DND-41 (cell line): Measurements from ENCODE around the gene LHX4.

ENCODE experiments used
- EZH2 ChIP-seq: IDR thresholded peaks from 3 replicates; pipeline ENCODE4 v1.6.1; 2012; ENCODE audit warnings: borderline replicate concordance, low read depth, mild to moderate bottlenecking, moderate library complexity, low read length, inconsistent platforms; ENCODE audit not compliant: severe bottlenecking
- TF ChIP-seq, protein P1 (sequence below): IDR thresholded peaks from 2 replicates; pipeline ENCODE4 v1.5.1; 2012; ENCODE audit warnings: borderline replicate concordance, low read length, moderate library complexity, mild to moderate bottlenecking; ENCODE audit not compliant: poor library complexity, severe bottlenecking; ENCODE audit errors: extremely low read depth

DNA sequence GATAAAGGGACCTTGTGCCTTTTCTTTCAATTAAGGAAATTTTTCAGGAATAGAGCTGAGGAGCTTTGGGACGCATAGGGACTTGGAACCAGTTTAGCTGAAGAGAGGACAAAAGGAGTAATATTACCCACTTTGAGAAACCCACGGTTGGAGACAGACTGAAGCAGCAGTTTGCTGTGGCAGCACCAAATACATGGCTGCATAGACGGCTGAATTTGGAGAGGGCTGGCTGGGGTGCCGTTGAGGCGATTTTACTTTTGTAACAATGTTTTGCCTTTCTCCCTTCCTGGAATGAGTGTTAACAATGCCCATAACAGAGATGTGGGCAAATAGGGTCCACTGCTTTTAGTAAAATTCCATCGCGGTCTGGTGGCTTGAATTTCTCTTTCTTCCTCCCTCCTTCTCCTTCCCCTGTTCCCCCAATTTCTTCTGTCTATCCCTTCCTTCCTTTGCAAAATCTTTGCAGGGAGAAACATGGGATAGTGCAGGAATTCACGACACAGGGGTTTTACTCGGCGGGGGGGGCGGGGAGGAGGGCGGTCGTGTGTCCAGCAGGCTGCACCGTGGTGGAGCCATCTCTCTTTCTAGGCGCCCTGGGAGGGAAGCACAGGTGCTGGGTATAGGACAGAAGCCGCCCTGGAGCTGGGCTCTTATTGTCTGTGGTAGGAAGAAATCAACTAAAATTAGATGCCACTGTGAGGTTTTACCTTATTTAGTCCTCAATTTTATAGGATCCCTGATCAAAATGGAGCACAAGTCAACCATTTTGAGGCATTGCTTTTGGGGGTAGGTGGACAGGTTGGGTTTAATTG lies 6.8 kb downstream of the LHX4 start:
- TF ChIP-seq, protein P1, sequence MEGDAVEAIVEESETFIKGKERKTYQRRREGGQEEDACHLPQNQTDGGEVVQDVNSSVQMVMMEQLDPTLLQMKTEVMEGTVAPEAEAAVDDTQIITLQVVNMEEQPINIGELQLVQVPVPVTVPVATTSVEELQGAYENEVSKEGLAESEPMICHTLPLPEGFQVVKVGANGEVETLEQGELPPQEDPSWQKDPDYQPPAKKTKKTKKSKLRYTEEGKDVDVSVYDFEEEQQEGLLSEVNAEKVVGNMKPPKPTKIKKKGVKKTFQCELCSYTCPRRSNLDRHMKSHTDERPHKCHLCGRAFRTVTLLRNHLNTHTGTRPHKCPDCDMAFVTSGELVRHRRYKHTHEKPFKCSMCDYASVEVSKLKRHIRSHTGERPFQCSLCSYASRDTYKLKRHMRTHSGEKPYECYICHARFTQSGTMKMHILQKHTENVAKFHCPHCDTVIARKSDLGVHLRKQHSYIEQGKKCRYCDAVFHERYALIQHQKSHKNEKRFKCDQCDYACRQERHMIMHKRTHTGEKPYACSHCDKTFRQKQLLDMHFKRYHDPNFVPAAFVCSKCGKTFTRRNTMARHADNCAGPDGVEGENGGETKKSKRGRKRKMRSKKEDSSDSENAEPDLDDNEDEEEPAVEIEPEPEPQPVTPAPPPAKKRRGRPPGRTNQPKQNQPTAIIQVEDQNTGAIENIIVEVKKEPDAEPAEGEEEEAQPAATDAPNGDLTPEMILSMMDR = no peak
- TF ChIP-seq EZH2 = no peak
